IPS-15b (cell line): ENCODE results near the gene ABCB10.

ENCODE experiments used
- H3K27me3 ChIP-seq: one replicate; pipeline ENCODE4 v1.6.1; 2013; ENCODE audit warnings: low read length; ENCODE audit not compliant: control insufficient read depth, insufficient read depth
- H3K36me3 ChIP-seq: one replicate; pipeline ENCODE4 v1.6.1; 2013; ENCODE audit warnings: low read length; ENCODE audit not compliant: control insufficient read depth, insufficient read depth
- H3K4me1 ChIP-seq: one replicate; pipeline ENCODE4 v1.6.1; 2013; ENCODE audit warnings: mild to moderate bottlenecking, low read length; ENCODE audit not compliant: control insufficient read depth, insufficient read depth
- H3K4me3 ChIP-seq: one replicate; pipeline ENCODE4 v1.5.1; 2013; ENCODE audit warnings: low read depth, low read length
- H3K9ac ChIP-seq: one replicate; pipeline ENCODE4 v1.6.1; 2013; ENCODE audit warnings: low read depth, mild to moderate bottlenecking, low read length
- H3K9me3 ChIP-seq: one replicate; pipeline ENCODE4 v1.6.1; 2013; ENCODE audit warnings: mild to moderate bottlenecking, low read length; ENCODE audit not compliant: control insufficient read depth, insufficient read depth

Gene ABCB10

GRCh38 chr1:229585338-229585737 lies 26.8 kb upstream of the ABCB10 start:
- Histone ChIP-seq H3K27me3 (no peaks in the 10 kb centered on the region), H3K9me3 (no peaks in the 10 kb centered on the region), H3K4me3 (no peak overlapping the region), H3K36me3 (no peaks in the 10 kb centered on the region), H3K9ac (no peak overlapping the region), H3K4me1 (no peaks in the 10 kb centered on the region)

- Histone ChIP-seq H3K4me1 (peaks cover 4% of the 10 kb centered on the region), H3K4me3 (no peak overlapping the region), H3K36me3 (no peaks in the 10 kb centered on the region), H3K9ac (no peak overlapping the region), H3K27me3 (no peaks in the 10 kb centered on the region), H3K9me3 (no peaks in the 10 kb centered on the region)
These were observed 24.2 kb upstream of the ABCB10 start for GRCh38 chr1:229582715-229583114.

DNA sequence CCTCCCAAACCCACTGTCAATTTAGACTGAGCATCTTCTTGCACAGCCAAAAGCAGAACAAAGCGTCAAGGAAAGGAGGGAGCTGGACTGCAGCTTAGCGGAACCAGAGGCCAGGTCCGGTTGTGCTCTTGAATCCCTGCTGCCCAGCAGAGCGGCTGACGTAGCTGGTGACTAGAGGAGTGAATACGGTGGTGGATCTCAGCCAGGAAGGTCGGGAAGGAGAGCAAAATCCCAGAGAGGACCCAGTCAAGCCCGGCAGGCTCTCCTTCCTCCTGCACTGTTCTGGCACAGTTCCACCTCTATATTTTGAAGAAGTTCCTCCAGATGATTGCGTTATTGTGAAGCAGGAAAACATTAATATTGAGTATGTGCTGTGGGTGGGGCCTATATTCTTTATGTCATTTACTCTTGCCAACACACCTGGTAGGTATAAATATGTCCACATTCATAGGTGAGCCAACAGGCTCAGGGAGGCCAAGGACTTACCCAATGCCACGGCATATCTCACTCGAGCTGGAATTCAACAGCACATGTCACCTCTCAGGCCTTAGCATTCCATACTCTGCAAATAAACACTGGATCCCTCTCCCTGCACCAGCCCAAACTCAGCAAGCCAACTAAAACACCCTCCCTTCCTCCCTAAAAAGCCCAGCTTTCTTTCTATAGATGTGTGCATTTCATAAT lies 23.6 kb upstream of the ABCB10 start:
- Histone ChIP-seq H3K9ac (no peak overlapping the region), H3K4me1 (peaks cover 4% of the 10 kb centered on the region), H3K9me3 (no peaks in the 10 kb centered on the region), H3K27me3 (no peaks in the 10 kb centered on the region), H3K4me3 (no peak overlapping the region), H3K36me3 (no peaks in the 10 kb centered on the region)

GRCh38 chr1:229581485-229581884 lies 23.0 kb upstream of the ABCB10 start:
- Histone ChIP-seq H3K27me3 (no peaks in the 10 kb centered on the region), H3K4me1 (peaks cover 4% of the 10 kb centered on the region)

DNA sequence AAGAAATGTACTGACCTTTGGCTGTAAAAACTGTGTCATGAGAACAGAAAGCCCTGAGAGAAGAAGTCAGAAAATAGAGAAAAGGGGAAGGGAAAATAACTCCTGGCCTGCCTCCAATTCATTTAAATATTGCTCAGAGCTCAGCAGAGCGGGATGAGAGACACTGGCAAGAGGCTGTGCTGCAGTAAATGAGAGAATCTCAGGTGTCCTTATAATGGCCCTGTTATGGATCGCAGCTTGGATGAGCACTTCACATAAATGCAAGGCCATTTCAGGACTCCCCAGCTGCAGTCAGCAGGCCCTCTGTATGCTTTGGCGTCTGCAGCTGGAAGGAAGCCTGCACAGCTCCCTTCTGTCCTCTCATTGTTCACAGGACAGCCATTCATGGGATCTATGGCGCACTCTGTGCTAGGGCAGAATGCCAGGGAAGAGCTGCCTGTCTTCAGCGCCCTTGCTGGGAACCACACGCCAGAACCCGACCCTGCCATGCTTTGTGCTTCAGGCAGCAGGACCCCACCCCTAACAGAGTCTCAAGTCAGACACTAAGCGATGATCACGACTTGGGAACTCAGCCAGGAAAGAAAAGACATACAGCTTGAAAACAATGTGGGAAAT lies 20.7 kb upstream of the ABCB10 start:
- Histone ChIP-seq H3K9ac (no peak overlapping the region), H3K9me3 (no peaks in the 10 kb centered on the region), H3K4me1 (peaks cover 4% of the 10 kb centered on the region), H3K36me3 (no peaks in the 10 kb centered on the region), H3K4me3 (no peak overlapping the region), H3K27me3 (no peaks in the 10 kb centered on the region)

More at GRCh38 chr1:229581485-229581884, 23.0 kb upstream of the ABCB10 start:
- no peak overlapping the region for H3K9ac ChIP-seq
- H3K36me3 ChIP-seq: no peaks in the 10 kb centered on the region
- no peak overlapping the region for H3K4me3 ChIP-seq
- H3K9me3 ChIP-seq: no peaks in the 10 kb centered on the region

DNA sequence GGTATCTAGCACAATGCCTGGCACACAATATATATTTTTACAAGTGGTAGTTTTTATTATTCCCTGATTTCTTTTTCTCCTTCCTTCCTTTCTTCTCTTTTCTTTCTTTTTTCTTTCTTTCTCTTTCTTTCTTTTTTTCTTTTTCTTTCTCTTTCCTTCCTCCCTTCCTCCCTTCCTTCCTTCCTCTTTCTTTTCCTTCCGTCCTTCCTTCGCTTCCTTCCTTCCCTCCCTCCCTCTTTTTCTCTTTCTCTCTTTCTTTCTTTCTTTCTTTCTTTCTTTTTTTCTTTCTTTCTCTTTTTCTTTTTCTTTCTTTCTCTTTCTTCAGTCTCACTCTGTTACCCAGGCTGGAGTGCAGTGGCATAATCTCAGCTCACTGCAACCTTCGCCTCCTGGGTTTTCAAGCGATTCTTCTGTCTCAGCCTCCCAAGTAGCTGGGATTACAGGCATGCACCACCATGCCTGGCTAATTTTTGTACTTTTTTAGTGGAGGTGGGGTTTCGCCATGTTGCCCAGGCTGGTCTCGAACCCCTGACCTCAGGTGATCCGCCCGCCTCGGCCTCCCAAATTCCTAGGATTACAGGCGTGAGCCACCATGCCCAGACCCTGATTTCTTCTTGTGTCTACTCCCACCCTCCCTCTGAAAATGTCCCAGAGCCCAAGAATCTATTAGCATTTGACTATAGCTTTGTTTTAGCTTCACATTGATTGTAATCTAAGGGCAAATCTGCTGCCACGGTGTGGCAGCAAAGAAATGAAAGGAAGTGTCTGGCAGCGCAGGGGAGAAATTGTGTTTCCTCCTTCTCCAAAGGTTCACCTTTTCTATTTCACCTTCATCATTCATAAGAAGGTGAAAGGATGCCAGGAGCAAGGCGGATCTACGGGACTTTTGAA lies 19.9 kb upstream of the ABCB10 start:
- Histone ChIP-seq H3K9ac (no peak overlapping the region), H3K36me3 (no peaks in the 10 kb centered on the region), H3K9me3 (no peaks in the 10 kb centered on the region), H3K4me1 (peaks cover 4% of the 10 kb centered on the region), H3K4me3 (no peak overlapping the region), H3K27me3 (no peaks in the 10 kb centered on the region)

GRCh38 chr1:229574679-229575442 lies 16.4 kb upstream of the ABCB10 start:
- Histone ChIP-seq H3K9me3 (no peaks in the 10 kb centered on the region), H3K4me1 (peaks cover 4% of the 10 kb centered on the region), H3K27me3 (no peaks in the 10 kb centered on the region), H3K36me3 (no peaks in the 10 kb centered on the region), H3K4me3 (no peak overlapping the region), H3K9ac (no peak overlapping the region)

DNA sequence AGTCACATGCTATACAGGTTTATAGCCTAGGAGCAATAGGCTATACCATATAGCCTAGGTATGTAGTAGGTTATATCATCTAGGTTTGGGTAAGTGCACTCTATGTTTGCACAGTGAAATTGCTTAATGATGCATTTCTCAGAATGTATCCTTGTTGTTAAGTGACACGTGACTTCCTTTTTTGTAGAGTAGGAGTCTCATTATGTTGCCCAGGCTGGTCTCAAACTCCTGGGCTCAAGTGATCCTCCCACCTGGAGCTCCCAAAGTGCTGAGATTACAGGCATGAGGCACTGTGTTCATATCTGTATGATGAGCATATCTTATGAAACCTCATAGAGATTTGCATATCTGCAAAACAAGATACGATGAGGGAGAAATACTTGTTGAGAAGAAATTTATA lies 13.8 kb upstream of the ABCB10 start:
- no peak overlapping the region for H3K4me3 ChIP-seq
- H3K4me1 ChIP-seq: no peaks in the 10 kb centered on the region
- H3K27me3 ChIP-seq: no peaks in the 10 kb centered on the region
- no peaks in the 10 kb centered on the region for H3K36me3 ChIP-seq
- no peak overlapping the region for H3K9ac ChIP-seq
- no peaks in the 10 kb centered on the region for H3K9me3 ChIP-seq

DNA sequence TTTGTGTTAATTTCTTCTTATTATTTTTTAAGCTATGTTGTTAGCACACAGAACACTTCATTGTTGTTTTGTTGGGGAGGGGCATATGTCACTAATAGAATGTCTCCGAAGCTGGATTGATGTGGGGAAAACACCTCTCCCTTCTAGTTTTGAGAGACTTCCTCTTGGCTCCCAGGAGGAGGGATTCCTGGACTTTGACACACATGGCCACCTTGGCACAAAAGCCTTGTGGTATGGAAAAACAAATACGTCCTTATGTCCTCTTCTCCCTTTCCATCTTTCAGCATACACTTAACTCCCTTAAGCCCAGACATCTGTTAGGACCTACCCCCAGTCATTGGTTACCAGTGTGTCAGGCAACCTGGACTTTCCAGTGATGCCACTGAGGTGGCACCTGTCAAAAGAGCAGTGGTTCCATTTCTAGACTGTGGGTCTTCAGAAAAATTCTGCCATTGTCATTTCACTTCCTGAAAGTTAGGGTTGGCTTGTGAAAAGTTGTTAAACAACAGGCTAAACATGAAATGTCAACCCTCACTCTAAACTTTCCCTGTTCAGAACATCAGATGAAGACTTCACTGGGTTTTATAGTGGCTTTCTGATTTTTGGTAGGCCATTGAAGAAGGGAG lies 12.5 kb upstream of the ABCB10 start:
- no peak overlapping the region for H3K4me3 ChIP-seq
- H3K27me3 ChIP-seq: no peaks in the 10 kb centered on the region
- H3K4me1 ChIP-seq: no peaks in the 10 kb centered on the region
- H3K9ac ChIP-seq: no peak overlapping the region
- H3K9me3 ChIP-seq: no peaks in the 10 kb centered on the region
- H3K36me3 ChIP-seq: no peaks in the 10 kb centered on the region

DNA sequence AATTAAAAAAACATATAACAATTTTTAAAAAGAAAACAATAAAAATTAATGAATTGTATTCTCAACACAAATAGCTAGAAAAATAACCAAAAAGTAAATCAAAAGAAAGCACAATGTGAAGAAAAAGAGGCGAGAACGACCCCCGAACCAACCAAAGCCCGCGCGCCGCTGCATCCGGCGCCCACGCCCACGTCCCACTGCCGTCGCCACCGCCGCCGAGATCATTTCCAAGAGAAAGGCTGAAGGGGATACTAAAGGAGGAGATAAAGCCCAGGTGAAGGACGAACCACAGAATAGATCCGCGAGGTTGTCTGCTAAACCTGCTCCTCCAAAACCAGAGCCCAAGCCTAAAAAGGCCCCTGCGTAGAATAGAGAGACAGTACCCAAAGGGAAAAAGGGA lies 11.8 kb upstream of the ABCB10 start:
- Histone ChIP-seq H3K9ac (no peak overlapping the region), H3K27me3 (no peaks in the 10 kb centered on the region), H3K36me3 (no peaks in the 10 kb centered on the region), H3K4me1 (no peaks in the 10 kb centered on the region), H3K9me3 (no peaks in the 10 kb centered on the region), H3K4me3 (no peak overlapping the region)
